Astrocyte of the spinal cord (primary cell): ENCODE measurements around the gene PSMB7.

Source experiments
- DNase-seq: peaks from one replicate; pipeline ENCODE4 v3.0.0; 2011; ENCODE audit warnings: low read depth, low spot score
- H3K4me3 ChIP-seq: 2 replicates; pipeline ENCODE4 v1.5.1; 2011; ENCODE audit warnings: low read depth, mild to moderate bottlenecking, low read length, moderate library complexity
- CTCF ChIP-seq: IDR thresholded peaks from 2 replicates; pipeline ENCODE4 v1.5.1; 2012; ENCODE audit warnings: low read depth, mild to moderate bottlenecking, low read length, inconsistent platforms
- in situ Hi-C: cut with HindIII; loops from 2 replicates; pipeline ENCODE4 v1.10.0; 2017; ENCODE audit warnings: low sequenced_read_pairs

Gene PSMB7

GRCh38 chr9:124399323-124399967 lies 15.8 kb downstream of the PSMB7 start:
- TF ChIP-seq CTCF: peak; percentile 24
- H3K4me3 ChIP-seq: no peak overlapping the region
- DNase-seq: peak; percentile 60
- in situ Hi-C loops: no loop called here

- H3K4me3 ChIP-seq: no peak overlapping the region
- in situ Hi-C loops: no loop called here
- no peak for DNase-seq
- no peak for TF ChIP-seq CTCF
These were observed 16.9 kb downstream of the PSMB7 start for GRCh38 chr9:124398191-124398935.

GRCh38 chr9:124395826-124396225 lies 19.4 kb downstream of the PSMB7 start:
- in situ Hi-C loops: no loop called here
- no peak for TF ChIP-seq CTCF
- DNase-seq: no peak
- H3K4me3 ChIP-seq: no peak overlapping the region

DNA sequence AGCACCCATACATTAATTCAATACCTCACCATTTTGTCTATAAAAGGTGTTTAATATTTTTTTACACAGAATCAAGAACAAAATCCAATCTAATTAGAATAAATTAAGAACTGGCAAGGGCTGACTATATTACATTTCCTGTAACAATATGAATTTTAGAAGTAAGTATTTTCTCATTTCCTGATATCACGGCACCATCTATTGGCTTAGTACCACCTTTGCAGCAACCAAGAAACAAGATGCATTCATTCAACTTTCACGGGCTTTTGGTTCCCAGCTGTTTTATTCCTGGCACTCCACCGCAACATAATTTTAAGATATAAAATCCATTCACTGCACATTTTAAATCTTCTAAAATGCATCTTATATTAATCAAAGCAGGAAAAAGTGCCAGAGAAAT lies 20.6 kb downstream of the PSMB7 start:
- no peak for TF ChIP-seq CTCF
- no peak overlapping the region for H3K4me3 ChIP-seq
- in situ Hi-C loops: no loop called here
- no peak for DNase-seq

DNA sequence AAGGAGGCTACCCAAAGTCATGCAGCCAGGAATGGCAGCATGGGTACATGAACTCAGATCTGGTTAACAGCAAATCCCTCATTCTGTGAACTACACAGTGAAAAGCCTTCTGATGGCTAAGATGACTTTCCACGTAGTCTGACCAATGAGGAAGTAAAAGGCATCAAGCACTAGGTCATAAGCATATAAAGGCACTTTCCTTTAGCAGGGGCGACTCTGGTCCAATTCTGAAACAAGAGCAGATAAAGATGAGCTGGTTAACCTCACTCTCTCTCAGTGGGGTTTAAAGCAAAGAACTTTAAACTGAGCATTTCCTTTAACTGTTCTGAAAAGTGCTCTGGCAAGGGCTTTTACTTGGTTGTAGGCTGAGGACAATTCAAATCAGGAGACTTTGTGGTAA lies 21.1 kb downstream of the PSMB7 start:
- no peak overlapping the region for H3K4me3 ChIP-seq
- TF ChIP-seq CTCF: no peak
- in situ Hi-C loops: no loop called here
- DNase-seq: no peak

- peak; percentile 85 for DNase-seq
These were observed 22.3 kb downstream of the PSMB7 start for GRCh38 chr9:124392871-124393460.

More at GRCh38 chr9:124392871-124393460, 22.3 kb downstream of the PSMB7 start:
- in situ Hi-C loops: no loop called here
- H3K4me3 ChIP-seq: no peak overlapping the region
- TF ChIP-seq CTCF: peak; percentile 65
